ENCODE results near the gene RIMKLB. TPM values are rescaled to one million over a fixed set of nuclear protein-coding genes. Genes with fewer than 3 reads are reported as not detected.

Gene RIMKLB
- total and polyA plus RNA-seq, 2 of the 8 experiments (the other 6 are each of a cell fraction or from before 2014, with no cell fraction given), result 37.8 to 78.2 TPM

- no peak for TF ChIP-seq CHD7 (IDR thresholded peaks at IDR 0.05; ENCODE audit: insufficient replicate concordance, low read length)
- TF ChIP-seq KDM1A (IDR thresholded peaks at IDR 0.05; ENCODE audit: borderline replicate concordance, low read length), result no peak
- no peak for TF ChIP-seq SIRT6 (IDR thresholded peaks at IDR 0.05; ENCODE audit: low read length)
- TF ChIP-seq HDAC2 (IDR thresholded peaks at IDR 0.05; ENCODE audit: borderline replicate concordance in 1 of 2, low read depth in 2 of 2, low read length in 2 of 2), result no peak
- TF ChIP-seq RBBP5 (IDR thresholded peaks at IDR 0.05; ENCODE audit: borderline replicate concordance, low read depth, low read length), result no peak
- TF ChIP-seq EP300 (IDR thresholded peaks at IDR 0.05; ENCODE audit: borderline replicate concordance in 1 of 2, low read depth in 2 of 2, low read length in 2 of 2), result no peak
- no peak for TF ChIP-seq SUZ12 (IDR thresholded peaks at IDR 0.05; ENCODE audit: low read length)
- TF ChIP-seq CHD2 (IDR thresholded peaks at IDR 0.05; ENCODE audit: low read length), result no peak
- no peak for TF ChIP-seq SIX5 (IDR thresholded peaks at IDR 0.05; ENCODE audit: low read depth, low read length)
Observed at GRCh38 chr12:8667270-8667669, 30.5 kb upstream of the RIMKLB start (continued).

All from H1 (cell line).